ENCODE data around the gene LTBR. TPM values are rescaled to one million over a fixed set of nuclear protein-coding genes. Genes with fewer than 3 reads are reported as not detected.

Gene LTBR
- total and polyA plus RNA-seq, 2 of the 4 experiments (the other 2 are of a cell fraction): 19.7 to 62.5 TPM

GRCh38 chr12:6360578-6361490 lies 23.1 kb upstream of the LTBR start:
- intact Hi-C loops (cut with micrococcal nuclease): no loop called here
- Histone ChIP-seq H2AK5ac (ENCODE audit: low read depth, low read length) (no peak overlapping the region), H4K5ac (ENCODE audit: low read depth, low read length) (no peak overlapping the region), H3K56ac (ENCODE audit: extremely low read depth, insufficient read depth, low read length) (no peak overlapping the region), H3K4me3 (ENCODE audit: insufficient read depth, low read depth, low read length) (no peak overlapping the region), H3K9me3 (ENCODE audit: control insufficient read depth, insufficient read depth, low read length) (no peaks in the 10 kb centered on the region), H3K4ac (ENCODE audit: low read depth, low read length) (no peak overlapping the region), H3K36me3 (ENCODE audit: control insufficient read depth, insufficient read depth, low read length) (no peaks in the 10 kb centered on the region), H3K23ac (ENCODE audit: low read depth, low read length) (no peak overlapping the region), H3K9me1 (ENCODE audit: insufficient read depth, low read length) (no peaks in the 10 kb centered on the region), H2AFZ (replicated peaks; ENCODE audit: low read length, poor library complexity) (no peak overlapping the region), H3K9ac (ENCODE audit: low read depth, low read length) (no peak overlapping the region), H3K4me2 (ENCODE audit: low read depth, low read length) (no peak overlapping the region), H3K27ac (ENCODE audit: insufficient read depth, low read length) (no peak overlapping the region), H3K27me3 (ENCODE audit: control insufficient read depth, insufficient read depth, low read length) (peaks cover 7% of the 10 kb centered on the region), H4K8ac (ENCODE audit: low read depth in 2 of 2, low read length in 2 of 2) (no peak overlapping the region), H4K91ac (ENCODE audit: insufficient read depth, low read depth, low read length) (no peak overlapping the region), H2BK120ac (ENCODE audit: low read depth, low read length) (no peak overlapping the region), H2BK20ac (ENCODE audit: low read depth, low read length) (no peak overlapping the region), H3K18ac (ENCODE audit: low read depth, low read length) (no peak overlapping the region), H2AK9ac (replicated peaks; ENCODE audit: low read depth, low read length, poor library complexity) (no peak overlapping the region), H3K14ac (replicated peaks; ENCODE audit: low read depth, low read length) (no peak overlapping the region), H4K20me1 (ENCODE audit: insufficient read depth, low read length) (no peaks in the 10 kb centered on the region), H2BK5ac (ENCODE audit: low read depth, low read length, poor library complexity, severe bottlenecking) (no peak overlapping the region), H2BK15ac (ENCODE audit: low read depth, low read length) (no peak overlapping the region), H3K4me1 (ENCODE audit: control insufficient read depth, insufficient read depth, low read length) (peaks cover 7% of the 10 kb centered on the region), H3K79me1 (ENCODE audit: low read depth in 1 of 2, low read length in 2 of 2) (no peaks in the 10 kb centered on the region)
- POLR2A ChIA-PET (ENCODE audit: unreplicated experiment): no interaction called here
- WGBS, 2 experiments (ENCODE audit: extremely low coverage in 2 of 2, insufficient read length in 1 of 2): no CpG with 5 or more reads among the region's 11 CpGs
- ATAC-seq (ENCODE audit: low read depth): no peak
- TF ChIP-seq RAD21 (IDR thresholded peaks at IDR 0.05; ENCODE audit: low read length) (no peak), NFE2L2 (IDR thresholded peaks at IDR 0.05; ENCODE audit: low read depth, low read length) (no peak), BHLHE40 (IDR thresholded peaks at IDR 0.05; ENCODE audit: low read depth, low read length) (no peak), POLR2A (IDR thresholded peaks at IDR 0.05; ENCODE audit: low read depth, low read length) (no peak), CHD1 (IDR thresholded peaks at IDR 0.05; ENCODE audit: low read depth, low read length) (no peak), RCOR1 (IDR thresholded peaks at IDR 0.05; ENCODE audit: insufficient replicate concordance, low read length) (no peak), USF2 (IDR thresholded peaks at IDR 0.05; ENCODE audit: low read depth, low read length) (no peak), MXI1 (IDR thresholded peaks at IDR 0.05; ENCODE audit: borderline replicate concordance, low read depth, low read length) (no peak)
- TF ChIP-seq, protein P1, sequence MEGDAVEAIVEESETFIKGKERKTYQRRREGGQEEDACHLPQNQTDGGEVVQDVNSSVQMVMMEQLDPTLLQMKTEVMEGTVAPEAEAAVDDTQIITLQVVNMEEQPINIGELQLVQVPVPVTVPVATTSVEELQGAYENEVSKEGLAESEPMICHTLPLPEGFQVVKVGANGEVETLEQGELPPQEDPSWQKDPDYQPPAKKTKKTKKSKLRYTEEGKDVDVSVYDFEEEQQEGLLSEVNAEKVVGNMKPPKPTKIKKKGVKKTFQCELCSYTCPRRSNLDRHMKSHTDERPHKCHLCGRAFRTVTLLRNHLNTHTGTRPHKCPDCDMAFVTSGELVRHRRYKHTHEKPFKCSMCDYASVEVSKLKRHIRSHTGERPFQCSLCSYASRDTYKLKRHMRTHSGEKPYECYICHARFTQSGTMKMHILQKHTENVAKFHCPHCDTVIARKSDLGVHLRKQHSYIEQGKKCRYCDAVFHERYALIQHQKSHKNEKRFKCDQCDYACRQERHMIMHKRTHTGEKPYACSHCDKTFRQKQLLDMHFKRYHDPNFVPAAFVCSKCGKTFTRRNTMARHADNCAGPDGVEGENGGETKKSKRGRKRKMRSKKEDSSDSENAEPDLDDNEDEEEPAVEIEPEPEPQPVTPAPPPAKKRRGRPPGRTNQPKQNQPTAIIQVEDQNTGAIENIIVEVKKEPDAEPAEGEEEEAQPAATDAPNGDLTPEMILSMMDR (conservative IDR thresholded peaks at IDR 0.05; ENCODE audit: low read depth, low read length): no peak
- TF ChIP-seq, protein P2, sequence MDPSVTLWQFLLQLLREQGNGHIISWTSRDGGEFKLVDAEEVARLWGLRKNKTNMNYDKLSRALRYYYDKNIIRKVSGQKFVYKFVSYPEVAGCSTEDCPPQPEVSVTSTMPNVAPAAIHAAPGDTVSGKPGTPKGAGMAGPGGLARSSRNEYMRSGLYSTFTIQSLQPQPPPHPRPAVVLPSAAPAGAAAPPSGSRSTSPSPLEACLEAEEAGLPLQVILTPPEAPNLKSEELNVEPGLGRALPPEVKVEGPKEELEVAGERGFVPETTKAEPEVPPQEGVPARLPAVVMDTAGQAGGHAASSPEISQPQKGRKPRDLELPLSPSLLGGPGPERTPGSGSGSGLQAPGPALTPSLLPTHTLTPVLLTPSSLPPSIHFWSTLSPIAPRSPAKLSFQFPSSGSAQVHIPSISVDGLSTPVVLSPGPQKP (IDR thresholded peaks at IDR 0.05; ENCODE audit: borderline replicate concordance, low read depth, low read length): no peak
- no TSS peak for BruUV-seq (replicated peaks)
- dilution Hi-C loops (cut with HindIII; ENCODE audit: low sequenced_read_pairs, unreplicated experiment): no loop called here
- DNase-seq: no peak
- CTCF ChIA-PET: interaction anchor here (0.6 kb wide), 1 partner anchor 9 kb away, joined by 3 read pairs; no protein-coding TSS in a partner anchor
- in situ Hi-C loops (cut with MboI; ENCODE audit: low sequenced_read_pairs): no loop called here
